ENCODE data around the gene SNX21.

The SNX21 gene

GRCh38 chr20:45883100-45883469 lies 49.5 kb downstream of the SNX21 start:
- DNase-seq = no peak

GRCh38 chr20:45886590-45887345 lies 53.2 kb downstream of the SNX21 start:
- no peak for DNase-seq

DNA sequence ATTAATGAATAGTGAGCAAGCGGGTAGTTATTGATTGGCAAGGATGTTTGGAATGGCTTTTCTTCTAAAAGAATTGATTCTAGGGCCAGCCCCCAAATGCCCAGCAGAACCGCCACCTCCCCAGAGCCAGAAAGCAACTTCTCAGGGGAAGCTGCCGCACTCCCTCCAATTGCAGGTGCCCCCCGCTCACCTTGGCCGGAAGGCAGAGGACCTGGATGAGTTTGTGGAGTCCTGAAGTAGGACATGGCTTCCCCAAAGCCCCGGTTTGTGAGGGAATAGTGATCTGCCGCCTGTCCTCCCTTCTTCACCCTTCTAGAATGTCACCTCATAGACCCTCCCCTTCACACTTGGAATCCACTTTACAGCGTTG lies 53.7 kb downstream of the SNX21 start, which contains the start of gene SPATA25:
Gene SPATA25 (minus strand): TSS at position 277 of the 370 bp plus-strand sequence. CDS start 32 bp downstream, at position 245.
- no peak for DNase-seq

DNA sequence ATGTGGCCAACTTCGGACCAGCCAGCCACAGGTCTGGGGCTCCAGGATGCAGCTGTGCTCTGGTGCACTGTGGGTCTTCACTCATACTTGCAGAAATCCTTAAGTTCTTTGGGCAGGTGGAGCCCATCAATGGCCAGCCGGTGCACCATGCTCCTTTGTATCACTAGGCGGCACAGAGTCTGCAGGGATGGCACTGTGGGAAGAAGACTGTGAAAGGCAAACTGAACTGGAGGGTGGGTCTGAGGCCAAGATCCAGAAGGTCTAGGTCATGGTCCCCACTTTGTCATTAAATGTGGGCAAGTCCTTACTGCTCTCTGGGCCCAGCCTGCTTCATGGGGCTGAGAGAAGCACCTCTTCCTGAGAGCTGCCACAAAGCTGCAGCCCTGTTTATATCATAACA lies 55.1 kb downstream of the SNX21 start:
- no peak for DNase-seq

GRCh38 chr20:45890077-45890984 lies 56.7 kb downstream of the SNX21 start:
- peak; percentile 56 to 81 for DNase-seq

DNA sequence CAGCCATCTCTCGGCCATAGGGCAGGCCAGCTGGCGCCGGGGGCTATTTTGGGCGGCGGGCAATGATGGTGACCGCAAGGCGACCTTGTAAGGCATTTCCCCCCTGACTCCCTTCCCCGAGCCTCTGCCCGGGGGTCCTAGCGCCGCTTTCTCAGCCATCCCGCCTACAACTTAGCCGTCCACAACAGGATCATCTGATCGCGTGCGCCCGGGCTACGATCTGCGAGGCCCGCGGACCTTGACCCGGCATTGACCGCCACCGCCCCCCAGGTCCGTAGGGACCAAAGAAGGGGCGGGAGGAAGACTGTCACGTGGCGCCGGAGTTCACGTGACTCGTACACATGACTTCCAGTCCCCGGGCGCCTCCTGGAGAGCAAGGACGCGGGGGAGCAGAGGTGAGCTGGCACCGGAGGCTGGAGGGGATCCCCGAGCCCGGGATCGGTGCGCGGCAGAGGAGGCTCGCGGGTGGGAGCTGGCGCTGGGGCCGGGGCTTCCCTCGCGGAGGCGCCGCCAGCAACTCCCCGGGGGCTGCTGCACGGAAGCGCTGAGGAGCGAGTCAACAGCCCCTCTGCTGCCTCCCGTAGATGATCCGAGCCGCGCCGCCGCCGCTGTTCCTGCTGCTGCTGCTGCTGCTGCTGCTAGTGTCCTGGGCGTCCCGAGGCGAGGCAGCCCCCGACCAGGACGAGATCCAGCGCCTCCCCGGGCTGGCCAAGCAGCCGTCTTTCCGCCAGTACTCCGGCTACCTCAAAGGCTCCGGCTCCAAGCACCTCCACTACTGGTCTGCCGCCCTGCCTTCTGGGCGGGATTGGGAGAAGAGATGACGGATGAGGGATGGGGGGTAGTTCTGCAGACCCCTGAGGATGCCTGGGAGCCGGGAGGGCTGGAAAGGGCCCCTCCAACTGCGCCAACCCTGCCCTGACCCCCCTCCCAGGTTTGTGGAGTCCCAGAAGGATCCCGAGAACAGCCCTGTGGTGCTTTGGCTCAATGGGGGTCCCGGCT lies 57.7 kb downstream of the SNX21 start, which contains the start of the genes CTSA and NEURL2:
Gene CTSA (plus strand): TSS at position 351 of the 999 bp plus-strand sequence. CDS start 234 bp downstream, at position 585.
Gene NEURL2 (minus strand): TSS at position 224 of the 999 bp plus-strand sequence. CDS start 217 bp downstream, at position 7.
- peak; percentile 60 to 70 for DNase-seq

DNA sequence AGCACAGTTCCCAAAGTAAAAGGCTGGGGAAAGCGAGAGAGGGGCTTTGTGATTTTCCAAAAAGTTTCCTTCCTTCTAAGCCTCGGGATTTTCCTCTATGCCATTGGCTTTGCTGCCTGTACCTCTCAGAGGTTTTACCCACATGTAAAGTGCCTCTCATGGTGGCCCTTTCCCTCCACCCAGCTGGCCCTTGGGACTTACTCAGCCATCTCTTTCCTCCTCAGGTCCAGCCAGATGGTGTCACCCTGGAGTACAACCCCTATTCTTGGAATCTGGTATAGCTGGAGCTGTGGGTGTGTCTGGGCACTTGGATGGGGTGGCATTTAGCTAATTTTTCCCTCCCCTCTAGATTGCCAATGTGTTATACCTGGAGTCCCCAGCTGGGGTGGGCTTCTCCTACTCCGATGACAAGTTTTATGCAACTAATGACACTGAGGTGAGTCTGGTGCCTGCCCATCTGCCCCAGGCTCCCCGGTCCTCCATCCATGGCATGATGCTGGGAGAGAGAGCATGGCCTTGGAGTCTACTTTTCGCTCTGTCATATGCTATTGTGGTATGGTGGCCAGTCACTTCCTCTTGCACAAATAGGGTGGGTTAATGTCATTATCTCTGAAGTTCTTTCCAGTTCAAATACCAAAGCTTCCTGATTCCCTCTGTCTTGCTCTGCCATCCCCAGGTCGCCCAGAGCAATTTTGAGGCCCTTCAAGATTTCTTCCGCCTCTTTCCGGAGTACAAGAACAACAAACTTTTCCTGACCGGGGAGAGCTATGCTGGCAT lies 58.6 kb downstream of the SNX21 start:
- DNase-seq = peak; percentile 29 to 32

Data from inflammatory macrophage treated with lipopolysaccharide for 1 hour (primary cell).